Measurements from ENCODE around the gene MDK.
"Not testable (repeated sequence)": the region's sequence is repeated elsewhere in the genome, so short reads cannot be mapped to it uniquely, and the experiment has no call there.

The MDK gene

DNA sequence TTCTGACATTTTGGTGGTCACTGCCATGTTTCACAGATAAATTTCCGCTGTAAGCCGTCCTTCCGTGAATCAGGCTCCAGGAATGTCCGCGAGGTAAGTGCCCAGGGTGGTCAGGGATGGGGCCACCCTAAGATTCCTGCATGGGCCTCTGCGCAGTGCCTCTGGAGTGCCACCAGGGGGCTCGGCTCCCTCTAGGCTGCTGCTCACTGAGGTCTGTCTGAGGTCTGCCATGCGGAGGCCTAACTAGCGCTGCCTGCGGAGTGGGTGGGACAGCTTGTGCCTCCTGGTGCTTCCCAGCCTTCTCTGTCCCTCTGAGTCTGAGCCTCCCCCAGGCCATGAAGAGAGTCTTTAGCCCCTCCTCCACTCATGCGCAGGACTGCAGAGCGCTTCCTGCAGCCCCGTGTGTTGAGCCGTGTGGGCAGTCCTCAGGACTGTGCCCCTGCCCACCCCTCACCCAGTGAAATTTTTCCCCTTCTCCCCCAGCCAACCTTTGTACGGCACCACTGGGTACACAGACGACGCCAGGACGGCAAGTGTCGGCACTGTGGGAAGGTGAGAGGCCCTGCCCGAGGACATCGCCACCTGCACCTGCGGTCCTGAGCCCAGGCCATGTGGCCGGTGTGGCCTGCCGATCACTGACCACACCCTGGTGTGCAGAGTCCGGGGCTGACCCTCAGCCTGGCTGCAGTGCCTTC lies 11.9 kb upstream of the MDK start:
- peak; percentile 57 for DNase-seq

DNA sequence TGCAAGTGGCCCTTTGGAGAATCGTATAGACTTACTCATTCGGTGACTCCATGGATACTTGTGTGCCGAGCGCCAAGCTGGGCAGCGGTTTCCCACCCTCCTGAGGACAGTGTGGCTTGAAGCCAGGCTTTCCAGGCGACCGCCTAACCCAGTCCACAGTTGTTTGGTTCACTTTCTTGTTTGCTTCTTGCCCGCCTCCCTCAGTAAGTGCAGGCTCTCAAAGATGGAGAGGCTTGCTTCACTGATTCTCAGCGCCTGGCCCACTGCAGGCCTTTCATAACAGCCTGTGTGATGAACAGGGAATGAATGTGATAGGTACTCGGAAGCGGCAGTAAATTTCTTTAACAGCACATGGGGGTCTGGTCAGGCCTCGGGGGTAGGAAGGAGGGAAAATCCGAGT lies 11.2 kb upstream of the MDK start:
- DNase-seq: no peak

DNA sequence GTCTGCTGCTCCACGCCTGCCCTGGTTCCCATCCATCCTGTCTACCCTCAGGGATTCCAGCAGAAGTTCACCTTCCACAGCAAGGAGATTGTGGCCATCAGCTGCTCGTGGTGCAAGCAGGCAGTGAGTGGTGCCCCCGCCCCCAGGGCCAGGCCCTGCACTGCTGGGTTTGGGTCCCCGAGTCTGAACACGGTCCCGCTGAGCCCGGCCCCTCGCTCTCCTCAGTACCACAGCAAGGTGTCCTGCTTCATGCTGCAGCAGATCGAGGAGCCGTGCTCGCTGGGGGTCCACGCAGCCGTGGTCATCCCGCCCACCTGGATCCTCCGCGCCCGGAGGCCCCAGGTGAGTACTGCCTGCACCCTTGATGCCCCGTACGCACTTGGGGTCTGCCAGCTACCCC lies 10.2 kb upstream of the MDK start:
- not testable (repeated sequence) for DNase-seq

DNA sequence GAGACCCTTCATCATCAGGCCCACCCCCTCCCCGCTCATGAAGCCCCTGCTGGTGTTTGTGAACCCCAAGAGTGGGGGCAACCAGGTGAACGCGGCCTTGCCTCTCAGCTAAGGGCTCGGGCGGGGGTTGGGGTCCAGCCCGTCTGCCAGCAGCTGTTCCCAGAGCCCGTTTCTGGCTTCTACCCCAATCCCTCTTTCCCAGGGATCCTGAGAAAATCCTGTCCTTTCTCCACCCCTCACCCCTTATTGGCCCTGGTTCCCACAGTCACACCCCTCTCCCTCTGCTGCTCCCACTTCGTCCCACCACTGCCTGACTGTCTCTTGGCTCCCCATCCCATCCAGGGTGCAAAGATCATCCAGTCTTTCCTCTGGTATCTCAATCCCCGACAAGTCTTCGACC lies 9.4 kb upstream of the MDK start:
- no peak for DNase-seq

DNA sequence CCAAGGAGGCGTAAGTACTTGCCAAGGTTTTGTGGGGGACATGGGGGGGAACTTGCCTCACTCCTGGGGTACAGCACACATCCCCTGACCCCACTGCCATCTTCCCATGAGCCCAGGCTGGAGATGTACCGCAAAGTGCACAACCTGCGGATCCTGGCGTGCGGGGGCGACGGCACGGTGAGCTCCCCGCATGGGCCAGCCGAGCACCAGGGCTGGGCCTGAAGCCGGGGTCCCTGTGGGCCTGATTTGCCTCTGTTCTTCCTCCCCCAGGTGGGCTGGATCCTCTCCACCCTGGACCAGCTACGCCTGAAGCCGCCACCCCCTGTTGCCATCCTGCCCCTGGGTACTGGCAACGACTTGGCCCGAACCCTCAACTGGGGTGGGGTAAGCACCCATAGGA lies 9.0 kb upstream of the MDK start:
- DNase-seq: not testable (repeated sequence)

DNA sequence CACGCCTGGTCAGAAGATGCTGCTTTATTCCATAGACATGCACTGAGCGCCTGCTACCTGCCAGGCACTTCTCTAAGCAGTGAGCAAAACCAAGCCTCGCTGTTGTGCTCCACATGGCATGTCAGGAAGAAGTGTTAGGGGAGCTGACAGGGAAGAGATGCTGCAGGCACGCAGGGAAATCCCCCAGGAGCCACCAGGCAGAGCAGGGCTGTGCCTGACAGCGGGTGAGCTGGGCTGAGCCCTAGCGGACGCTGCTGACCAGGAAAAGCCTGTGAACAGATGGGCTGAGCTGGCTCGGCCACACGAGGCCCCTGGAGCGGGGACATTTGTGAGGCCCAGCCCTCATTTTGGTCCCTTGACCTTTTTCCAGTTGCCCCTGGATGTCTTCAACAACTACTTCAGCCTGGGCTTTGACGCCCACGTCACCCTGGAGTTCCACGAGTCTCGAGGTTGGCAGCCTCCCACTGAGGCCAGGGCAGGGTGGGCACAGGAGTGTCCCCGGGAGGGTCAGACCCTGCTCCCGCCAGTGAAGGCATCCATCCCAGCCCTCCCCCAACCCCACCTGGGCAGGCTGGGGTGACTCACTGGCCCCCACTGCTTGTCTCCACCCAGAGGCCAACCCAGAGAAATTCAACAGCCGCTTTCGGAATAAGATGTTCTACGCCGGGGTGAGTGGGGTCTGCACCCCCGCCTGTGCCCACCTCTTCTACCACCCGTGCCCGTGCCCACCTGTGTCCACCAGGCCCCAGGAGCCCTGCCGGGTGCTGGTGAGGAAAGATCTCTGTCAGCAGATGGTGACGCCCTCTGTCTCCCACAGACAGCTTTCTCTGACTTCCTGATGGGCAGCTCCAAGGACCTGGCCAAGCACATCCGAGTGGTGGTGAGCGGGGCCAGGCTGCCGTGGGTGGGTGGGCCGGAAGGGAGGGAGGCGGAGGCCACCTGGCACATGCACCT lies 7.4 kb upstream of the MDK start:
- DNase-seq: no peak

DNA sequence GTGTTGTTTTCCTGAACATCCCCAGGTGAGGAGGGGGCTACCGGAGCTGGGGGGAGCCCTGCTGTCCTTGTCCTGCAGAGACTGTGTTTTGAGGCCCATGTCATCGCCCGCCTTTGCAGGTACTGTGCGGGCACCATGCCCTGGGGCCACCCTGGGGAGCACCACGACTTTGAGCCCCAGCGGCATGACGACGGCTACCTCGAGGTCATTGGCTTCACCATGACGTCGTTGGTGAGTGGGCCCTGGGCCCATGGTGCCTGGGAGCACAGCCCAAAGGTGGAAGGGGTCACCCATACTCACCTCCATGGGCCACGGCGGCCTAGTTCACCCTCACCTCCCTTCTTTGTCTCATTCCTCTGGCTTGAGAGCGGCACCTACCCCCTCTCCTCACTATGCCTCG lies 6.7 kb upstream of the MDK start:
- no peak for DNase-seq

DNA sequence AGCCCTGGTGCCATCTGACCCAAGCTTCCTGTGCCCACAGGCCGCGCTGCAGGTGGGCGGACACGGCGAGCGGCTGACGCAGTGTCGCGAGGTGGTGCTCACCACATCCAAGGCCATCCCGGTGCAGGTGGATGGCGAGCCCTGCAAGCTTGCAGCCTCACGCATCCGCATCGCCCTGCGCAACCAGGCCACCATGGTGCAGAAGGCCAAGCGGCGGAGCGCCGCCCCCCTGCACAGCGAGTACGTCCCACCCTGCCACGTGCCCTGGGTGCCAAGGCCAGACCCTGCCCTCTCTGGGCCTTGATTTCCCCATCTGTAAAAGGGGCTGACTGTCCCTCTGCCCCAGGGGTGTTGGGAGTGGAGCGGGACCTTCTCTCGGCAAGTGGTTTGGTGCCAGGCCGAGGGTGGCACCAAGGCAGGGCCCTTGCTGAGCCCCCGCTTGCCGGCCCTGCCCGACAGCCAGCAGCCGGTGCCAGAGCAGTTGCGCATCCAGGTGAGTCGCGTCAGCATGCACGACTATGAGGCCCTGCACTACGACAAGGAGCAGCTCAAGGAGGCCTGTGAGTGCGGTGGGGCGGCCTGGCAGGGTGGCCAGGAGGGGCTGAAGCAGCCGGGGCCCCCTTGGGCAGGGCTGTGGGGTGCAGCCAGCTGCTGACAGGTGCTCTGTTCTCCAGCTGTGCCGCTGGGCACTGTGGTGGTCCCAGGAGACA lies 5.9 kb upstream of the MDK start:
- no peak for DNase-seq

DNA sequence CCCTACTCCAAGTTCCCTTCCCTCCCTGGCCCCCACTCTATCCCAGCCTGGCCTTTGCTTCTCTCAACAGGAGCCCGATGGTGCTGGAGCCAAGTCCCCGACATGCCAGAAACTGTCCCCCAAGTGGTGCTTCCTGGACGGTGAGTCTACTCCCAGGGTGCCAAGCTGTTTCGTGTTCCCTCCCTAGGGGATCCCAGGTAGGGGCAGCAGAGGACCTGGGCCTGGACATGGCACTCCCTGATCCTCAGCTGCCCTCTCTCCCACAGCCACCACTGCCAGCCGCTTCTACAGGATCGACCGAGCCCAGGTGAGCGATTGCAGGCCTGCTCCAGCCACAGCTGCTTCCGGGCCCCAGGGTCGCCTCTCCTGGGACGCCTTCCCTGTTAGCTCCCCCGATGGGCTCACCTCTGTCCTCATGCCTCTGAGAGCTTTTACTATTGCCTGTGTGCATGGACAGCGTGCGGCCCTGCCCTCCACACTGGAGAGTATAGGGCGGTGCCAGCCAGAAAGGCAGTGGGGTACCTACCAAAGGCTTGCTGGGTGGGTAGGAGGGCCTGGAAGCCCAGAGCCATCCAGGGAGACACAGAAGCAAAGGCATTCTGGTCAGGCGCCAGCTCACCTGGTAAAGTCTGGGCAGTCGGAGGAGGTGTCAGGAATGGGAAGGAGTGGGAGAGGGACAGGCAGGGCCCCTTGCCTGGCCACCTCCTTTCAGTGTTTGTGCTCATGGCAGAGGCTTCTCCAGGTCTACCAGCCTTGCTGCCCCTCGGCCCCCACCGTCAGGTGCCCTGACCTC lies 5.0 kb upstream of the MDK start:
- DNase-seq: no peak

DNA sequence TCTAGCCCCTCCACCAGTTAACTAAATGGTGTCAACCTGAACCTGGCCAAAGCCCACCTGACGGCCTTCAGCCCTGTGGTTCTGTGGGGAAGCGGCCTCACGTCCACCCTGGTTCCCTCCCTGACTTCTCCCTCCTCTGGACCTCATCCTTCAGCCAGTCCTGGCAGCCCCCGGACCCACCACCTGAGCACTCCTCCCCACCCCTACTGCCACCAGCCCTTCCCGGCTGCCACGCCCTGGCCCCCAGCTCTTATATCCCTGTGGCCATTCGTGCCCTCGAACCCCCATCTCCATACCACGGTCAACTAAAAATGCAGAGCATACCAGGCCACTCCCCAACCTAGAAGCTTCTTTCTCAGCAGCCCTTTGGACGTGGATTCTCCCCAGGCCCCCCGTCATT lies 4.2 kb upstream of the MDK start:
- no peak for DNase-seq

DNA sequence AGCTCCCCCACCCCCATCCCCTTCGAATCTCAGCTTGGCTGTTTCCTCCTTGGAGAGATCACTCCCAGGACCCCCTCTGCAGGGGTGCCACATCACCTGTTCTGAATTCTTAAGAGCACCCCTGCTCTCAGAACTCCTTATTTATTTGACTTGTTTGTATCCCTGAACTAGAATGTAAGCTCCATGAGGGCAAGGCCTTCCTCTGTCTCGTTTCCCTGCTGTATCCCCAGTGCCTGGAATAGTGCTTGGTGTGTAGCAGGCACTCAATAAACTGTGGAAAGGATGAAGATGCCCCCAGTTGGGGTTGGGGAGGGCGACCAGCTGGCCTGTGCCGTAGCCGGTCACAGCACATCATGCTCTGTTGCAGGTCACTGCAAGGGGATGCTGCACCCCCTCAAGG lies 3.6 kb upstream of the MDK start:
- DNase-seq: no peak

DNA sequence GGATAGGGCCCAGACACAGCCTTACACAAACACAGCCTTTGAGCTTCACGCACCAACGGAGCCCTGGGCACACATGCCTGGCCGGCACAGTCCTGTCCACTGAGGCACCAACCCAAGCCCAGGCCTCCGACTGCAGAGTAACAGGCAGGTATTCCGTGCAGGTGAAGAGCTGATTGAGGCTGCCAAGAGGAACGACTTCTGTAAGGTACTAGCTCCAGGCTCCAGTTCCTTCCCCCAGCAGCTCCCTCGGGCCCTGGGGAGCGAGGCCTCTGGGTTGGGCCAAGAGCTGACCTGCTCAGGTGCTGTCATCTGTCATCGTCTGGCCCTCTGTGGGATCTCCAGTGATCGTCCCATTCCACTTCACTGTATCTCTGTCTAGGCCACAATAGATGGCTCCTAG lies 3.2 kb upstream of the MDK start:
- no peak for DNase-seq

DNA sequence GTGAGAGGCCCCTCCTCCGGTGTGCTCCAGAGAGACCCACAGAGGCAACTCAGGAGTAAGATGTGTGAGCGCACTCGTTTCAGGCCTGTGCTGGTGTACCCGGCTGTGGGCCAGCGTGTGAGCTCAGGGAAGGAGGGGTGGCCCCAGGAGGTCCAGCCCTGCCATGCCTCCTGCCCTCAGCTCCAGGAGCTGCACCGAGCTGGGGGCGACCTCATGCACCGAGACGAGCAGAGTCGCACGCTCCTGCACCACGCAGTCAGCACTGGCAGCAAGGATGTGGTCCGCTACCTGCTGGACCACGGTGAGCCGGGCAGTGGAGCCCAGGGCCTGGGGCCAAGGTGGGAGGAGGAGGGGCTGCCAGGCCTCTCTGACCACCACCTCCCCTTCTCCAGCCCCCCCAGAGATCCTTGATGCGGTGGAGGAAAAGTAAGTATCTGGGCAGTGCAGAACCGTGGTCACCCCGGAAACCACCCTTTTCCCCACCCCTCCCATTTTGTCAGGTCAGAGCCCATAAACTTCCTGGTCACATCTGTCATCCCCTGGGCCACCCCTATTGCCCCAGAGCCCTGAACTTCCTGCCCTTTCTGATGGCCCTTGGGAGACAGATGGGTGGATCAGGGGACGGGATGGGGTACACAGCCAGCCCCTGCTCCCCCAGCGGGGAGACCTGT lies 2.5 kb upstream of the MDK start:
- no peak for DNase-seq

DNA sequence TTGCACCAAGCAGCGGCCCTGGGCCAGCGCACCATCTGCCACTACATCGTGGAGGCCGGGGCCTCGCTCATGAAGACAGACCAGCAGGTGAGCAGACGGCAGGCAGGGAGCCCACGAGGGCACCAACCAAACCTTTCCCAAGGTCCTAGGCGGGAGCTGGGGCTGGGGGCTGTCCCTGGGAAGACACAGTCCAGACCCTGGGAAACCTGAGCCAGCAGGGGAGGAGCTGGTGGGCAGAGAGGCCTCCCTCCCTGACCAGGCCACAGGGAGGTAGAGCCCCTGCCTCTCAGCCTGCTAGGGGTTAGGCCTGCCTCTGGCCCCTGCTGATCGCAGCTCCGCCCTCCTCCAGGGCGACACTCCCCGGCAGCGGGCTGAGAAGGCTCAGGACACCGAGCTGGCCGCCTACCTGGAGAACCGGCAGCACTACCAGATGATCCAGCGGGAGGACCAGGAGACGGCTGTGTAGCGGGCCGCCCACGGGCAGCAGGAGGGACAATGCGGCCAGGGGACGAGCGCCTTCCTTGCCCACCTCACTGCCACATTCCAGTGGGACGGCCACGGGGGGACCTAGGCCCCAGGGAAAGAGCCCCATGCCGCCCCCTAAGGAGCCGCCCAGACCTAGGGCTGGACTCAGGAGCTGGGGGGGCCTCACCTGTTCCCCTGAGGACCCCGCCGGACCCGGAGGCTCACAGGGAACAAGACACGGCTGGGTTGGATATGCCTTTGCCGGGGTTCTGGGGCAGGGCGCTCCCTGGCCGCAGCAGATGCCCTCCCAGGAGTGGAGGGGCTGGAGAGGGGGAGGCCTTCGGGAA lies 1.8 kb upstream of the MDK start:
- not testable (repeated sequence) for DNase-seq

DNA sequence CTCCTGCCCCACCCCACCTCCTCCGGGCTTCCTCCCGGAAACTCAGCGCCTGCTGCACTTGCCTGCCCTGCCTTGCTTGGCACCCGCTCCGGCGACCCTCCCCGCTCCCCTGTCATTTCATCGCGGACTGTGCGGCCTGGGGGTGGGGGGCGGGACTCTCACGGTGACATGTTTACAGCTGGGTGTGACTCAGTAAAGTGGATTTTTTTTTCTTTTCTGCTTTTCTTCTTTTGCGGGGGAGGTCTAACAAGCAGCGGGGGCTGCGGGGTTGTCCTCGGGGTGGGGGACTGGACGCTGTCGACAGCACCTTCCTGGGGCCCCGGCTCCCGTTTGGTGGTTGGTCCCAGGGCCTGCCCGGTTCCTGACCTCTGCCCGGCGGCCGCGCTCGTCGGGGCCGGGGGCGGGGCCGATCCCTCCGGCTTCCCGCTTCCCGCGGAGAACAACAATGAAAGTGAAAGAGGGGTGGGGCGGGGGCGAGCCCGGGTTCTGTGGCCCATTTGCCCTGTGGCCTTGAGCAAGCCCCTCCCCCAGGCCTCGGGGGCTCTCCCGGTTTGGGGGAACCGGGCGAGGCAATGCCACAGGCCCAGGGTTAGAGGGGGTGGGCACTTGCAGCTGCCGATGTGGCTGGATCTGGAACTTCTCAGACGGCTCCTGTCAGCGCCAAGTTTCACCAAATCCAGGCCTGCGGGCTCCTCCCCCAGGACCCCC lies 975 bp upstream of the MDK start:
- DNase-seq: no peak

DNA sequence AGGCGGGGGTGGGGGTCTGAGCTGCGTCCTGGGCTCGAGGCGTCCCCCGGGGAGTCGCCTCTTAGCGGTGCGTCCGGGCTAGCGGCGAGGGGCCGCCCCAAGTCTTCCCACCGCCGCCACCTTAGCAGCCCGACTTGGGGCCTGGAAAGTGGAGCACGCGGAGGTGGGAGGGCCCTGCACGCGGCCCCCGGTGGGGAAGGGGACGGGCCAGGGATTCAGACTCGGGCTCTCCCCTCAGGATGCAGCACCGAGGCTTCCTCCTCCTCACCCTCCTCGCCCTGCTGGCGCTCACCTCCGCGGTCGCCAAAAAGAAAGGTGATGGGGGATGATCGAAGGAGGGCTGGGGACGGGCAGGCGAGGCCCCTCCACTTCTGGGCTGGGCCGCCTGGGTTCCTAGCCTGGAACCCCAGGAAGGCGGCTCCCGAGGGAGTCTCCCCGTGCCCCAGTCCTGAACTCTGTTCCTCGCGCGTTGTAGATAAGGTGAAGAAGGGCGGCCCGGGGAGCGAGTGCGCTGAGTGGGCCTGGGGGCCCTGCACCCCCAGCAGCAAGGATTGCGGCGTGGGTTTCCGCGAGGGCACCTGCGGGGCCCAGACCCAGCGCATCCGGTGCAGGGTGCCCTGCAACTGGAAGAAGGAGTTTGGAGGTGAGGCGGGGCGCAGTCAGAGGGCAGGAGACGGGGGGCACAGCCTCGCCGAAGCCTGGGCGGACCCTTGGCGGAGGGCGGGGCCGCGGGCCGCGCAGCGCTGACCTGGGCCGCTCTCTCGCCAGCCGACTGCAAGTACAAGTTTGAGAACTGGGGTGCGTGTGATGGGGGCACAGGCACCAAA lies 563 bp downstream of the MDK start:
- no peak for DNase-seq

DNA sequence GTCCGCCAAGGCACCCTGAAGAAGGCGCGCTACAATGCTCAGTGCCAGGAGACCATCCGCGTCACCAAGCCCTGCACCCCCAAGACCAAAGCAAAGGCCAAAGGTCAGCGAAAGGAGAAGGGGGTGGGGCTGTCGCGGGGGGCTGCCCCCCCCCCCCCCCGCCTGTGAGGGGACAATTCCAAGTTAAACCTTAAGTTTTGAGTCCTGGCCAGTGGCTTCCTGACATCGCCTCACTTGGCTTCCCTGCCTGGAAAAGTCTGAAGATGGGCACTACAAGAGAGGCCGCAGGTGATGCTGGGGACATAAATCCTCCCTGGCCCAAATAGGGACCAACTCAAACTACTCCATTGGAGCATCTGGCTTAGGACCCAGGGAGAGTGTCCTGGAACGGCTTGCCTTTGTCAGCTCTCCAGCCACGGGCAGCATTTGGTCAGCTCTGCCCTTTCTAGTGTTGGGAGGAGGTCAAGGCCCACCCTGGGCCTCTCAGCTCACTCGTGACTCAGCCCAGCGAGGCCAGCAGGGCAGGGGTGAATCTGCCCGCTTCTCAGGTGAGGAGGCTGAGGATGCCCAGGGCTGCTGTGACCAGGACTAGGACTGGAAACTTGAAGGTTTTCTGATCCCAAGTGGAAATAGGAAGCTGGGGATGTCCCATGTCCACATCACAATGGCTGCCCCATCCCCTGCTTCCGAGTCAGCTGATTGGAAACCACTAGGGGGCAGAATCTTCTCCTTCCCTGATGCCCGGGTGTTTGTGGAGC lies 1.4 kb downstream of the MDK start:
- DNase-seq: no peak

DNA sequence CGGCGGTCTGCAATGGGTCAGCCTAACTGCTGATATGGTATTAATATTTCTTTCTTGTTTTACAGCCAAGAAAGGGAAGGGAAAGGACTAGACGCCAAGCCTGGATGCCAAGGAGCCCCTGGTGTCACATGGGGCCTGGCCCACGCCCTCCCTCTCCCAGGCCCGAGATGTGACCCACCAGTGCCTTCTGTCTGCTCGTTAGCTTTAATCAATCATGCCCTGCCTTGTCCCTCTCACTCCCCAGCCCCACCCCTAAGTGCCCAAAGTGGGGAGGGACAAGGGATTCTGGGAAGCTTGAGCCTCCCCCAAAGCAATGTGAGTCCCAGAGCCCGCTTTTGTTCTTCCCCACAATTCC lies 1.9 kb downstream of the MDK start:
- DNase-seq: no peak

Measured in NCI-H1694 treated with DMSO at 0.1 percent for 48 hours (cell line).